Medulla oblongata (tissue), 1 donor: ENCODE results near the gene KLHL30.

ENCODE experiments used
- DNase-seq: peaks from one replicate; pipeline ENCODE4 v3.0.0-alpha.2; 2015; ENCODE audit errors: extremely low spot score

Gene KLHL30

GRCh38 chr2:238138331-238139195 lies at the start of gene KLHL30:
TSS of gene KLHL30 (plus strand) at chr2:238138668. CDS start at chr2:238140755, 2,087 bp downstream.
- DNase-seq, result no peak

- DNase-seq, result no peak
Observed at GRCh38 chr2:238090887-238091286, 47.6 kb upstream of the KLHL30 start.

GRCh38 chr2:238091436-238092060 lies 46.9 kb upstream of the KLHL30 start:
- no peak for DNase-seq

GRCh38 chr2:238092486-238093035 lies 45.9 kb upstream of the KLHL30 start:
- no peak for DNase-seq

- DNase-seq, result no peak
Observed at GRCh38 chr2:238093181-238094140, 45.0 kb upstream of the KLHL30 start.

GRCh38 chr2:238094438-238095022 lies 43.9 kb upstream of the KLHL30 start:
- DNase-seq, result no peak

GRCh38 chr2:238095143-238095542 lies 43.3 kb upstream of the KLHL30 start:
- no peak for DNase-seq

GRCh38 chr2:238096311-238097011 lies 42.0 kb upstream of the KLHL30 start:
- DNase-seq, result no peak

GRCh38 chr2:238097201-238097987 lies 41.1 kb upstream of the KLHL30 start:
- no peak for DNase-seq

- no peak for DNase-seq
Observed at GRCh38 chr2:238097988-238098871, 40.2 kb upstream of the KLHL30 start.

GRCh38 chr2:238098901-238099713 lies 39.4 kb upstream of the KLHL30 start:
- no peak for DNase-seq

- no peak for DNase-seq
Observed at GRCh38 chr2:238099714-238100048, 38.8 kb upstream of the KLHL30 start.

- DNase-seq, result no peak
Observed at GRCh38 chr2:238100049-238100820, 38.2 kb upstream of the KLHL30 start, which contains the start of gene ESPNL. TSS of gene ESPNL (plus strand) at chr2:238100340. CDS start at chr2:238100420, 80 bp downstream.

- no peak for DNase-seq
Observed at GRCh38 chr2:238100821-238101771, 37.4 kb upstream of the KLHL30 start.

GRCh38 chr2:238101891-238102841 lies 36.3 kb upstream of the KLHL30 start:
- DNase-seq, result no peak
